Measurements from ENCODE around the gene REX1BD.

- TF ChIP-seq POLR2A (IDR thresholded peaks at IDR 0.05), result no peak
- TF ChIP-seq, protein P1, sequence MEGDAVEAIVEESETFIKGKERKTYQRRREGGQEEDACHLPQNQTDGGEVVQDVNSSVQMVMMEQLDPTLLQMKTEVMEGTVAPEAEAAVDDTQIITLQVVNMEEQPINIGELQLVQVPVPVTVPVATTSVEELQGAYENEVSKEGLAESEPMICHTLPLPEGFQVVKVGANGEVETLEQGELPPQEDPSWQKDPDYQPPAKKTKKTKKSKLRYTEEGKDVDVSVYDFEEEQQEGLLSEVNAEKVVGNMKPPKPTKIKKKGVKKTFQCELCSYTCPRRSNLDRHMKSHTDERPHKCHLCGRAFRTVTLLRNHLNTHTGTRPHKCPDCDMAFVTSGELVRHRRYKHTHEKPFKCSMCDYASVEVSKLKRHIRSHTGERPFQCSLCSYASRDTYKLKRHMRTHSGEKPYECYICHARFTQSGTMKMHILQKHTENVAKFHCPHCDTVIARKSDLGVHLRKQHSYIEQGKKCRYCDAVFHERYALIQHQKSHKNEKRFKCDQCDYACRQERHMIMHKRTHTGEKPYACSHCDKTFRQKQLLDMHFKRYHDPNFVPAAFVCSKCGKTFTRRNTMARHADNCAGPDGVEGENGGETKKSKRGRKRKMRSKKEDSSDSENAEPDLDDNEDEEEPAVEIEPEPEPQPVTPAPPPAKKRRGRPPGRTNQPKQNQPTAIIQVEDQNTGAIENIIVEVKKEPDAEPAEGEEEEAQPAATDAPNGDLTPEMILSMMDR (IDR thresholded peaks at IDR 0.05), result no peak
- no peak for TF ChIP-seq EP300 (IDR thresholded peaks at IDR 0.05)
- no peak for TF ChIP-seq POLR2AphosphoS5 (IDR thresholded peaks at IDR 0.05)
Observed at GRCh38 chr19:18577365-18577914, 11.2 kb upstream of the REX1BD start.

All from suprapubic skin (tissue), 4 donors.